Gastroesophageal sphincter (tissue), 4 donors: Measurements from ENCODE around the gene FCHO1. TPM values are rescaled to one million over a fixed set of nuclear protein-coding genes. Genes with fewer than 3 reads are reported as not detected.

Source experiments
- ATAC-seq: fragments of 150-250 bp; one replicate; pipeline ENCODE4 v1.9.1; 2016; ENCODE audit warnings: mild to moderate bottlenecking, moderate library complexity
- H3K27ac ChIP-seq, 4 donors: fragments of 200-600 bp; sonication (generic) in 3 of 4; 1 replicate in 3 of 4; 2 replicates in 1 of 4; pipeline ENCODE4 v1.5.1; 2016 to 2019
- H3K27me3 ChIP-seq: fragments of 200-600 bp; sonication (generic); one replicate; pipeline ENCODE4 v1.5.1; 2019
- H3K36me3 ChIP-seq, 2 donors: fragments of 200-600 bp; sonication (generic); one replicate each; pipeline ENCODE4 v1.5.1; 2019; ENCODE audit warnings: control low read depth in 1 of 2
- H3K4me1 ChIP-seq, 3 donors: fragments of 200-600 bp; sonication (generic); 1 replicate in 2 of 3; 2 replicates in 1 of 3; pipeline ENCODE4 v1.5.1; 2016 to 2019; ENCODE audit warnings: control low read depth in 2 of 3
- H3K4me3 ChIP-seq, 2 donors: fragments of 200-600 bp; sonication (generic); one replicate each; pipeline ENCODE4 v1.5.1; 2019; ENCODE audit warnings: mild to moderate bottlenecking in 1 of 2, moderate library complexity in 1 of 2
- H3K9me3 ChIP-seq, 3 donors: fragments of 200-600 bp; sonication (generic); one replicate each; pipeline ENCODE4 v1.5.1; 2017 to 2019; ENCODE audit warnings: control low read depth in 2 of 3
- CTCF ChIP-seq, 4 experiments: fragments of 200-600 bp in 2 of 4; fragments of 450-650 bp in 2 of 4; sonication (generic) in 1 of 4; IDR thresholded peaks; one replicate each; pipeline ENCODE4 v1.5.1; 2017 to 2019; ENCODE audit warnings: antibody characterized with exemption in 4 of 4, mild to moderate bottlenecking in 2 of 4, moderate library complexity in 2 of 4
- EP300 ChIP-seq: sonication (generic); formaldehyde crosslinking; IDR thresholded peaks from one replicate; pipeline ENCODE4 v1.6.1; 2017; ENCODE audit warnings: antibody characterized with exemption, mild to moderate bottlenecking
- POLR2A ChIP-seq, 2 donors: fragments of 450-650 bp; IDR thresholded peaks; one replicate each; pipeline ENCODE4 v1.6.1; 2017; ENCODE audit warnings: antibody characterized with exemption in 2 of 2, mild to moderate bottlenecking in 2 of 2, moderate library complexity in 1 of 2
- POLR2AphosphoS5 ChIP-seq: sonication (generic); formaldehyde crosslinking; IDR thresholded peaks from one replicate; pipeline ENCODE4 v1.6.1; 2017; ENCODE audit warnings: antibody characterized with exemption
- WGBS, 2 donors: methylation state at CpG; one replicate each; pipeline ENCODE4 v1.1.5; 2018; ENCODE audit warnings: low coverage in 1 of 2; 5-methylcytosine and 5-hydroxymethylcytosine counted together
- total RNA-seq, 4 donors: library from RNA; depleted of rRNA; stranded (reverse); fragments of >200 nt; gene quantifications; one replicate each; pipeline ENCODE4 v1.1.0, GENCODE V29; 2016

FCHO1 gene
- total RNA-seq, 4 donors from 2014 or later: 1.1 to 4.1 (median 3.2) TPM

DNA sequence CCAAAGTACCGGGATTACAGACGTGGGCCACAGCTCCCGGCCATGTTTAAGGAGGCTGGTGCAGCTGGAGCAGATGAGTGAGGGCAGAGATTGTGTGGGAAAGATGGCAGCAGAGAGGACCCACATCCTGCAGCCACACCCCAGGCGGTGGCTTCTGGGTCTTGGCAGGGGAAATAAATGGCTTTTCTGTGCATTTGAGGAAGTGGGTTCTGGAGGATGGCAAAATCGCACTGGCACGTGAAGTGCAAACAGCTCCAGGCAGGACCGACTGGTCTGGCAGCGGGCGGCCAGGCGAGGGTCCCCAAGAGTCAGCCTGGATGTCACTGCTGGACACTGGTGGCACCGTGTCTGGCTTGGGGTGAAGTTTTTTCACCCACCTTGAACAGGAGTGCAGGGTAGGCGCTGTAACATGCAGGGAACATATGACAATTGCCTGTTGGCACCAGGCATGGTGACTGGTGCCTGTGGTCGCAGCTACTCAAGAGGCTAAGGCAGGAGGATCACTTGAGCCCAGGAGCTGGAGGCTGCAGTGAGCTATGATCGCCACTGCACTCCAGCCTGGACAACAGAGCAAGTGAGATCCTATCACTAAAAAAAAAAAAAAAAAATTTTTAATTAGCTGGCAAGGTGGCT, 52.1 kb downstream of the FCHO1 start:
- WGBS, 2 donors: 64 to 81% methylated on average over 4 to 7 of the region's 14 CpGs
- H3K27me3 ChIP-seq: peaks cover 76% of the 10 kb centered on the region
- no peaks in the 10 kb centered on the region for H3K4me1 ChIP-seq
- no peak overlapping the region for H3K27ac ChIP-seq
- TF ChIP-seq POLR2A (IDR thresholded peaks at IDR 0.05) (no peak), CTCF (IDR thresholded peaks at IDR 0.05) (no peak), POLR2AphosphoS5 (no peak)
- ATAC-seq: no peak
- H3K36me3 ChIP-seq: no peaks in the 10 kb centered on the region
- H3K9me3 ChIP-seq: no peaks in the 10 kb centered on the region
- no peak overlapping the region for H3K4me3 ChIP-seq

GRCh38 chr19:17805427-17805826, 54.1 kb downstream of the FCHO1 start:
- Histone ChIP-seq H3K9me3 (no peaks in the 10 kb centered on the region), H3K4me3 (no peak overlapping the region), H3K27me3 (peaks cover 65% of the 10 kb centered on the region), H3K4me1 (no peaks in the 10 kb centered on the region), H3K36me3 (no peaks in the 10 kb centered on the region), H3K27ac (no peak overlapping the region)
- ATAC-seq: no peak
- WGBS, 2 donors: 78 to 93% methylated on average over 4 of the region's 4 CpGs
- TF ChIP-seq POLR2A (IDR thresholded peaks at IDR 0.05): no peak
- no peak for TF ChIP-seq POLR2AphosphoS5
- TF ChIP-seq CTCF (IDR thresholded peaks at IDR 0.05): no peak
- TF ChIP-seq EP300: no peak

DNA sequence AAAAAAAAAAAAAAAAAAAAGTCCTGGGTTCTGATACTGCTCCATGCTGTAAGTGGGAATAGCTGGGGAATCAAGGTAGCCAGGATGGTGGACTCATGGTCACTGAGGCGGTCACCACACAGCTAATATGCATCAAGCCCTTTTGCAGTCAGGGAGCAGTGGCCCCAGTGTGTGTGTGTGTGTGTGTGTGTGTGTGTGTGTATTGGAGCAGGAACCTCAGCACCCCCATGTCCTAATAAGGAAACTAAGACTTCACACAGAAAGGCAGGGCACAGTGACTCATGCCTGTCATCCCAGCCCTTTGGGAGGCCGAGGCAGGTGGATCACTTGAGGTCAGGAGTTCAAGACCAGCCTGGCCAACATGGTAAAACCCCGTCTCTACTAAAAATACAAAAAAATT, 55.7 kb downstream of the FCHO1 start:
- Histone ChIP-seq H3K27ac (no peak overlapping the region), H3K4me1 (no peaks in the 10 kb centered on the region), H3K27me3 (peaks cover 67% of the 10 kb centered on the region), H3K36me3 (no peaks in the 10 kb centered on the region), H3K9me3 (peaks cover 0 to 12% (median 0%) of the 10 kb centered on the region in 3 donors), H3K4me3 (no peak overlapping the region)
- no peak for ATAC-seq
- TF ChIP-seq POLR2A (IDR thresholded peaks at IDR 0.05): no peak
- TF ChIP-seq EP300: no peak
- TF ChIP-seq CTCF (IDR thresholded peaks at IDR 0.05): no peak
- TF ChIP-seq POLR2AphosphoS5: no peak
- 50% methylated on average over 2 of the region's 3 CpGs; no CpG with 5 or more reads in 1 of the 2 donors for WGBS, 2 donors

DNA sequence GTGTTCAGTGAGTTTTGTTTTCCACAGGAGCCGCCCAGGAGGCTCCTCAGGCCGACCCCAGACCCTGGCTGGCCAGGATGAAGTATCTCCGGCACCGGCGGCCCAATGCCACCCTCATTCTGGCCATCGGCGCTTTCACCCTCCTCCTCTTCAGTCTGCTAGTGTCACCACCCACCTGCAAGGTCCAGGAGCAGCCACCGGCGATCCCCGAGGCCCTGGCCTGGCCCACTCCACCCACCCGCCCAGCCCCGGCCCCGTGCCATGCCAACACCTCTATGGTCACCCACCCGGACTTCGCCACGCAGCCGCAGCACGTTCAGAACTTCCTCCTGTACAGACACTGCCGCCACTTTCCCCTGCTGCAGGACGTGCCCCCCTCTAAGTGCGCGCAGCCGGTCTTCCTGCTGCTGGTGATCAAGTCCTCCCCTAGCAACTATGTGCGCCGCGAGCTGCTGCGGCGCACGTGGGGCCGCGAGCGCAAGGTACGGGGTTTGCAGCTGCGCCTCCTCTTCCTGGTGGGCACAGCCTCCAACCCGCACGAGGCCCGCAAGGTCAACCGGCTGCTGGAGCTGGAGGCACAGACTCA, 56.5 kb downstream of the FCHO1 start:
- no peaks in the 10 kb centered on the region for H3K4me1 ChIP-seq
- H3K36me3 ChIP-seq: no peaks in the 10 kb centered on the region
- WGBS, 2 donors: 75% methylated on average over 18 of the region's 38 CpGs; no CpG with 5 or more reads in 1 of the 2 donors
- TF ChIP-seq EP300 (no peak), POLR2AphosphoS5 (no peak), POLR2A (IDR thresholded peaks at IDR 0.05) (no peak), CTCF (IDR thresholded peaks at IDR 0.05) (no peak)
- peaks cover 0 to 15% (median 0%) of the 10 kb centered on the region in 3 donors for H3K9me3 ChIP-seq
- no peak overlapping the region for H3K27ac ChIP-seq
- H3K27me3 ChIP-seq: peaks cover 70% of the 10 kb centered on the region
- no peak overlapping the region for H3K4me3 ChIP-seq
- no peak for ATAC-seq

DNA sequence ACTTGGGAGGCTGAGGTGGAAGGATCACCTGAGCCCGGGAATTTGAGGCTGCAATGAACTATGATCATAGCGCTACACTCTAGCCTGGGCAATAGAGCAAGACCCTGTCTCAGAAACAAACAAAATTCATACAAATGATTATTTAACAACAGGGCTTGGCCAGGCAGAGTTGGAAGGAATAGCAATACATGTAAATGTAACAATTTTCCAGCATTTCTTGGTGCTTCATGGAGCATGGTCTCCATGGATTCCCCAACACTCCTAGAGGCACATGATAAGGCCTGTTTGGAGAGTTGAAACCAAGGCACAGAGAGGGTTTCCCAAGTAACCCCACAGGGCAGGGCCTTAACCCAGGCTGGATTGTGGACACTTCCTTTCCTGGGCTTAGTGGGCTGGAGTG, 59.8 kb downstream of the FCHO1 start:
- no peak overlapping the region for H3K27ac ChIP-seq
- peaks cover 0 to 15% (median 0%) of the 10 kb centered on the region in 3 donors for H3K9me3 ChIP-seq
- ATAC-seq: no peak
- no peaks in the 10 kb centered on the region for H3K4me1 ChIP-seq
- 71% methylated on average over 2 of the region's 2 CpGs; no CpG with 5 or more reads in 1 of the 2 donors for WGBS, 2 donors
- no peaks in the 10 kb centered on the region for H3K36me3 ChIP-seq
- no peak for TF ChIP-seq POLR2AphosphoS5
- peaks cover 80% of the 10 kb centered on the region for H3K27me3 ChIP-seq
- no peak overlapping the region for H3K4me3 ChIP-seq
